ENCODE results near the gene CADM1. TPM values are rescaled to one million over a fixed set of nuclear protein-coding genes. Genes with fewer than 3 reads are reported as not detected.

Gene CADM1
- total and polyA plus RNA-seq, 10 of the 15 experiments (the other 5 are each of a cell fraction or from before 2014, with no cell fraction given), result 0.03 to 0.48 (median 0.15) TPM; not detected in 3

GRCh38 chr11:115221461-115222069, 282.6 kb downstream of the CADM1 start:
- H3K27ac ChIP-seq (ENCODE audit: control insufficient read depth, insufficient read depth), result peak overlapping the region; percentile 43
- BruUV-seq (replicated peaks), result no TSS peak
- peak; percentile 34 for DNase-seq (ENCODE audit: low read depth, low spot score)
- in situ Hi-C loops (cut with MboI), result loop anchor here (10.0 kb wide), 1 partner anchor 693 kb away; no protein-coding TSS in a partner anchor
- no peak overlapping the region for H3K9ac ChIP-seq (ENCODE audit: control insufficient read depth, insufficient read depth, low read length)
- peaks cover 2% of the 10 kb centered on the region; the same call in 2 of the 3 replicates for H3K9me3 ChIP-seq (replicated peaks; ENCODE audit: control insufficient read depth, insufficient read depth, low read length)
- 0% methylated on average over 2 of the region's 2 CpGs for WGBS (ENCODE audit: insufficient coverage, insufficient replicate concordance, low lambda C conversion rate, missing lambda C conversion rate)
- FAIRE-seq, result no peak
- no peak overlapping the region for H2AFZ ChIP-seq (ENCODE audit: control insufficient read depth, low read depth, low read length)
- no peaks in the 10 kb centered on the region for H3K27me3 ChIP-seq (replicated peaks in 1 of 2; ENCODE audit: control insufficient read depth in 2 of 2, insufficient read depth in 2 of 2, low read length in 1 of 2)
- no peaks in the 10 kb centered on the region for H4K20me1 ChIP-seq (ENCODE audit: control insufficient read depth, insufficient read depth)
- intact Hi-C loops (cut with micrococcal nuclease; ENCODE audit: unreplicated experiment), result no loop called here
- ChIA-PET POLR2A (no interaction called here), CTCF (no interaction called here), SMC1A (ENCODE audit: uncharacterized antibody, unreplicated experiment) (no interaction called here), RAD21 (ENCODE audit: unreplicated experiment) (no interaction called here)
- H3K4me2 ChIP-seq (ENCODE audit: control insufficient read depth, insufficient read depth), result peak overlapping the region; percentile 72
- peak overlapping the region; percentile 18 for H3K4me3 ChIP-seq
- peak; percentile 28 for ATAC-seq
- no peaks in the 10 kb centered on the region for H3K36me3 ChIP-seq (ENCODE audit: control insufficient read depth in 2 of 2, insufficient read depth in 2 of 2, low read length in 1 of 2)
- TF ChIP-seq NR2C2 (IDR thresholded peaks at IDR 0.05; ENCODE audit: borderline replicate concordance, control insufficient read depth, insufficient read length, low read depth), result no peak
- TF ChIP-seq SRF (IDR thresholded peaks at IDR 0.05; ENCODE audit: low read depth in 2 of 2, low read length in 2 of 2), result no peak
- no peak for TF ChIP-seq ZNF622 (IDR thresholded peaks at IDR 0.05)
- H3K4me1 ChIP-seq (ENCODE audit: control insufficient read depth, insufficient read depth, low read length), result peaks cover 18% of the 10 kb centered on the region
- no peaks in the 10 kb centered on the region for H3K79me2 ChIP-seq (ENCODE audit: control insufficient read depth, insufficient read depth, low read length)

- no peak for TF ChIP-seq ZBED1 (IDR thresholded peaks at IDR 0.05; ENCODE audit: borderline replicate concordance)
- 0 out of 2 replicates have a peak, but pooled peaks have one; percentile 6 for TF ChIP-seq ATF2 (IDR thresholded peaks at IDR 0.05; ENCODE audit: low read length)
- ATAC-seq (no peak), FAIRE-seq (no peak), DNase-seq (ENCODE audit: low read depth, low spot score) (no peak)
- no peaks in the 10 kb centered on the region for H3K36me3 ChIP-seq (ENCODE audit: control insufficient read depth in 2 of 2, insufficient read depth in 2 of 2, low read length in 1 of 2)
- WGBS (ENCODE audit: insufficient coverage, insufficient replicate concordance, low lambda C conversion rate, missing lambda C conversion rate), result 60% methylated on average over 4 of the region's 4 CpGs
- no peak overlapping the region for H3K4me3 ChIP-seq
- H3K4me2 ChIP-seq (ENCODE audit: control insufficient read depth, insufficient read depth), result peak overlapping the region; percentile 72; the same call in 1 of the 2 replicates
- in situ Hi-C loops (cut with MboI), result loop anchor here (10.0 kb wide), 1 partner anchor 694 kb away; no protein-coding TSS in a partner anchor
- SMC1A ChIA-PET (ENCODE audit: uncharacterized antibody, unreplicated experiment), result interaction anchor here (0.9 kb wide), 1 partner anchor 13 kb away, joined by 3 read pairs; no protein-coding TSS in a partner anchor
- POLR2A ChIA-PET, result no interaction called here
- no peaks in the 10 kb centered on the region for H3K27me3 ChIP-seq (replicated peaks in 1 of 2; ENCODE audit: control insufficient read depth in 2 of 2, insufficient read depth in 2 of 2, low read length in 1 of 2)
- CTCF ChIA-PET, result no interaction called here
- H3K9me3 ChIP-seq (replicated peaks; ENCODE audit: control insufficient read depth, insufficient read depth, low read length), result peaks cover 2% of the 10 kb centered on the region; the same call in 2 of the 3 replicates
- peaks cover 18% of the 10 kb centered on the region for H3K4me1 ChIP-seq (ENCODE audit: control insufficient read depth, insufficient read depth, low read length)
- RAD21 ChIA-PET (ENCODE audit: unreplicated experiment), result no interaction called here
- H3K9ac ChIP-seq (ENCODE audit: control insufficient read depth, insufficient read depth, low read length), result no peak overlapping the region
- no peak overlapping the region for H2AFZ ChIP-seq (ENCODE audit: control insufficient read depth, low read depth, low read length)
- intact Hi-C loops (cut with micrococcal nuclease; ENCODE audit: unreplicated experiment), result no loop called here
- no peaks in the 10 kb centered on the region for H3K79me2 ChIP-seq (ENCODE audit: control insufficient read depth, insufficient read depth, low read length)
- H3K27ac ChIP-seq (ENCODE audit: control insufficient read depth, insufficient read depth), result no peak overlapping the region
- no peaks in the 10 kb centered on the region for H4K20me1 ChIP-seq (ENCODE audit: control insufficient read depth, insufficient read depth)
- no TSS peak for BruUV-seq (replicated peaks)
These were observed 283.3 kb downstream of the CADM1 start for GRCh38 chr11:115220911-115221310.
